ENCODE results near the gene NOL7. TPM values are rescaled to one million over a fixed set of nuclear protein-coding genes. Genes with fewer than 3 reads are reported as not detected.

Gene NOL7
- total and polyA plus RNA-seq, 2 of the 8 experiments (the other 6 are each of a cell fraction or from before 2014, with no cell fraction given) = 16.4 to 70.4 TPM

DNA sequence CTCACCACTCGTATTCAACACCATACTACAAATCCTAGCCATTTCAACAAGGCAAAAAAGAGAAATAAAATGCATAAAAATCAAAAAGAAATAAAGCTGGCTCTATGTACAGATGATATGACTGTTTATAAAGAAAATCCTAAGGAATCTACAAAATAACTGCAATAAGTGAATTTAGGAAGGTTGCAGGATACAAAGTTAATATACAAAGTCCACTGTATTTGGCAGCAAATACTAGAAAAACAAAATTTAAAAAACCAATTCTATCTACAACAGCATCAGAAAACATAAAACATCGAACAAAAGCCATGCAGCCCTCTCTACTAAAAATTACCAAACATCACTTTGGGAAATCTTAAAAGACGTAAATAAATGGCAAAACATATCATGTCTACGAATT, 48.9 kb downstream of the NOL7 start:
- WGBS, 2 experiments (ENCODE audit: extremely low coverage in 1 of 2, insufficient coverage in 1 of 2, insufficient read length in 1 of 2, insufficient replicate concordance in 2 of 2, low coverage in 1 of 2, low lambda C conversion rate in 2 of 2, missing lambda C conversion rate in 1 of 2) = 89% methylated on average over 4 of the region's 4 CpGs; no CpG with 5 or more reads in 1 of the 2 experiments
- POLR2A ChIA-PET (ENCODE audit: partially characterized antibody) = no interaction called here
- no peak overlapping the region for H2BK120ac ChIP-seq (replicated peaks; ENCODE audit: low read depth, low read length)

More for the DNA sequence above, 48.9 kb downstream of the NOL7 start:
- H2AFZ ChIP-seq (ENCODE audit: low read length) = no peak overlapping the region
- H3K36me3 ChIP-seq (ENCODE audit: control insufficient read depth in 2 of 4, insufficient read depth in 4 of 4, low read length in 3 of 4) = no peaks in the 10 kb centered on the region
- no peaks in the 10 kb centered on the region for H3K27me3 ChIP-seq (replicated peaks in 1 of 4; ENCODE audit: control insufficient read depth in 3 of 4, extremely low read depth in 1 of 4, insufficient read depth in 3 of 4, low read length in 3 of 4)
- CTCF ChIA-PET (ENCODE audit: partially characterized antibody) = no interaction called here
- no peak overlapping the region for H3K4me3 ChIP-seq (ENCODE audit: extremely low read depth in 1 of 4, insufficient read depth in 2 of 4, low read depth in 3 of 4, low read length in 4 of 4)
- H3K4ac ChIP-seq (replicated peaks; ENCODE audit: insufficient read length, low read depth, low read length) = no peak overlapping the region
- H3K14ac ChIP-seq (ENCODE audit: insufficient read length) = no peak overlapping the region
- H3K4me2 ChIP-seq (ENCODE audit: insufficient read depth in 1 of 2, low read depth in 2 of 2, low read length in 2 of 2) = no peak overlapping the region
- TF ChIP-seq CHD2 (IDR thresholded peaks at IDR 0.05; ENCODE audit: low read length) (no peak), MAFK (IDR thresholded peaks at IDR 0.05; ENCODE audit: low read depth, low read length) (no peak), CTBP2 (IDR thresholded peaks at IDR 0.05; ENCODE audit: borderline replicate concordance, insufficient read depth, insufficient read length, low read length) (no peak), SRF (IDR thresholded peaks at IDR 0.05; ENCODE audit: low read depth, low read length) (no peak), EP300 (IDR thresholded peaks at IDR 0.05; ENCODE audit: borderline replicate concordance in 1 of 2, low read depth in 2 of 2, low read length in 2 of 2) (no peak), RNF2 (IDR thresholded peaks at IDR 0.05; ENCODE audit: borderline replicate concordance, low read depth, low read length, missing control alignments, poor library complexity, severe bottlenecking) (no peak), SAP30 (IDR thresholded peaks at IDR 0.05; ENCODE audit: insufficient read depth, insufficient replicate concordance, low read length) (no peak), NRF1 (IDR thresholded peaks at IDR 0.05; ENCODE audit: low read depth, low read length) (no peak), RXRA (IDR thresholded peaks at IDR 0.05; ENCODE audit: insufficient read depth, low read depth, low read length) (no peak), BCL11A (IDR thresholded peaks at IDR 0.05; ENCODE audit: low read depth in 2 of 2, low read length in 2 of 2) (no peak)
- H3K23me2 ChIP-seq (ENCODE audit: low read depth, low read length) = no peaks in the 10 kb centered on the region
- H2BK5ac ChIP-seq (ENCODE audit: low read depth, low read length) = no peak overlapping the region
- H2BK12ac ChIP-seq (ENCODE audit: low read depth, low read length) = no peak overlapping the region
- peaks cover 0 to 4% of the 10 kb centered on the region in 2 experiments for H4K20me1 ChIP-seq (replicated peaks in 1 of 2; ENCODE audit: control insufficient read depth in 1 of 2, insufficient read depth in 2 of 2, low read length in 2 of 2)
- H4K8ac ChIP-seq (ENCODE audit: extremely low read depth, insufficient read depth, low read length) = no peak overlapping the region
- H3K9me3 ChIP-seq (ENCODE audit: insufficient read depth in 2 of 2, low read depth in 1 of 2, low read length in 1 of 2) = no peaks in the 10 kb centered on the region
- H4K91ac ChIP-seq (replicated peaks; ENCODE audit: insufficient read length, low read length) = no peak overlapping the region
- no peak overlapping the region for H3K23ac ChIP-seq (ENCODE audit: insufficient read length)
- H3K18ac ChIP-seq (ENCODE audit: extremely low read depth, low read length) = no peak overlapping the region
- no peak overlapping the region for H2BK15ac ChIP-seq (ENCODE audit: low read length)
- H3K4me1 ChIP-seq (replicated peaks in 1 of 4; ENCODE audit: control insufficient read depth in 3 of 4, insufficient read depth in 4 of 4, low read length in 3 of 4) = peaks cover 0 to 3% (median 0%) of the 10 kb centered on the region in 4 experiments; a peak in 2 of 7 replicates
- H2BK20ac ChIP-seq (ENCODE audit: low read length) = no peak overlapping the region
- peaks cover 4 to 100% of the 10 kb centered on the region in 2 experiments; a peak in 3 of 4 replicates for H3K79me2 ChIP-seq (ENCODE audit: control insufficient read depth in 1 of 2, insufficient read depth in 2 of 2, low read length in 2 of 2)
- H3K79me1 ChIP-seq (ENCODE audit: low read depth, low read length) = no peaks in the 10 kb centered on the region
- H2AK5ac ChIP-seq (ENCODE audit: low read depth, low read length) = no peak overlapping the region
- no peak overlapping the region for H3K56ac ChIP-seq (replicated peaks; ENCODE audit: insufficient read length, low read depth, low read length)
- no peak overlapping the region for H3K9ac ChIP-seq (replicated peaks in 1 of 4; ENCODE audit: extremely low read depth in 1 of 4, low read depth in 3 of 4, low read length in 3 of 4)
- no peak overlapping the region for H4K5ac ChIP-seq (ENCODE audit: insufficient read length, low read depth, low read length)
- FAIRE-seq = no peak
- DNase-seq (ENCODE audit: low read depth in 1 of 2, low spot score in 2 of 2) = no peak
- H3K27ac ChIP-seq (ENCODE audit: low read depth, low read length) = no peak overlapping the region
